HG03442 (cell line): Measurements from ENCODE around the gene KRI1.
"Not testable (repeated sequence)": the region's sequence is repeated elsewhere in the genome, so short reads cannot be mapped to it uniquely, and the experiment has no call there.

Source experiments
- ATAC-seq: cut with Tn5 transposase; IDR thresholded peaks from one replicate; pipeline ENCODE4 v1.9.1; 2021; ENCODE audit warnings: mild to moderate bottlenecking, moderate library complexity; ENCODE audit not compliant: unreplicated experiment

Gene KRI1

GRCh38 chr19:10575011-10575716 lies 9.4 kb upstream of the KRI1 start:
- ATAC-seq: no peak

GRCh38 chr19:10574462-10574861 lies 8.7 kb upstream of the KRI1 start:
- ATAC-seq: no peak

GRCh38 chr19:10573793-10574192 lies 8.0 kb upstream of the KRI1 start:
- not testable (repeated sequence) for ATAC-seq

- ATAC-seq: peak; percentile 61
Measured at GRCh38 chr19:10568826-10569651, 3.2 kb upstream of the KRI1 start, which contains the start of gene CDKN2D. CDKN2D (minus strand) TSS chr19:10568979; CDS start chr19:10568653, 326 bp downstream.

- peak; percentile 0 for ATAC-seq
Measured at GRCh38 chr19:10568062-10568825, 2.4 kb upstream of the KRI1 start.

GRCh38 chr19:10567656-10568055 lies 1.8 kb upstream of the KRI1 start:
- no peak for ATAC-seq

GRCh38 chr19:10566658-10567410 lies 1.0 kb upstream of the KRI1 start:
- no peak for ATAC-seq

GRCh38 chr19:10566408-10566657 lies 523 bp upstream of the KRI1 start:
- ATAC-seq: no peak

- no peak for ATAC-seq
Measured at GRCh38 chr19:10565028-10565566, 713 bp downstream of the KRI1 start.

- no peak for ATAC-seq
Measured at GRCh38 chr19:10562609-10563008, 3.2 kb downstream of the KRI1 start.

GRCh38 chr19:10560154-10560553 lies 5.7 kb downstream of the KRI1 start:
- no peak for ATAC-seq

GRCh38 chr19:10557603-10558197 lies 8.1 kb downstream of the KRI1 start:
- ATAC-seq: no peak

GRCh38 chr19:10555610-10555973 lies 10.2 kb downstream of the KRI1 start:
- no peak for ATAC-seq

- no peak for ATAC-seq
Measured at GRCh38 chr19:10554760-10555609, 10.8 kb downstream of the KRI1 start.

- no peak for ATAC-seq
Measured at GRCh38 chr19:10553943-10554381, 11.8 kb downstream of the KRI1 start.

- ATAC-seq: no peak
Measured at GRCh38 chr19:10553087-10553667, 12.6 kb downstream of the KRI1 start.

- no peak for ATAC-seq
Measured at GRCh38 chr19:10552510-10553053, 13.2 kb downstream of the KRI1 start.

GRCh38 chr19:10551698-10552301 lies 14.0 kb downstream of the KRI1 start:
- no peak for ATAC-seq
